ENCODE measurements around the gene LPCAT3. TPM values are rescaled to one million over a fixed set of nuclear protein-coding genes. Genes with fewer than 3 reads are reported as not detected.

Gene LPCAT3
- total and polyA plus RNA-seq, 2 of the 13 experiments (the other 11 are each of a cell fraction or from before 2014, with no cell fraction given), result 44.5 to 64.3 TPM

DNA sequence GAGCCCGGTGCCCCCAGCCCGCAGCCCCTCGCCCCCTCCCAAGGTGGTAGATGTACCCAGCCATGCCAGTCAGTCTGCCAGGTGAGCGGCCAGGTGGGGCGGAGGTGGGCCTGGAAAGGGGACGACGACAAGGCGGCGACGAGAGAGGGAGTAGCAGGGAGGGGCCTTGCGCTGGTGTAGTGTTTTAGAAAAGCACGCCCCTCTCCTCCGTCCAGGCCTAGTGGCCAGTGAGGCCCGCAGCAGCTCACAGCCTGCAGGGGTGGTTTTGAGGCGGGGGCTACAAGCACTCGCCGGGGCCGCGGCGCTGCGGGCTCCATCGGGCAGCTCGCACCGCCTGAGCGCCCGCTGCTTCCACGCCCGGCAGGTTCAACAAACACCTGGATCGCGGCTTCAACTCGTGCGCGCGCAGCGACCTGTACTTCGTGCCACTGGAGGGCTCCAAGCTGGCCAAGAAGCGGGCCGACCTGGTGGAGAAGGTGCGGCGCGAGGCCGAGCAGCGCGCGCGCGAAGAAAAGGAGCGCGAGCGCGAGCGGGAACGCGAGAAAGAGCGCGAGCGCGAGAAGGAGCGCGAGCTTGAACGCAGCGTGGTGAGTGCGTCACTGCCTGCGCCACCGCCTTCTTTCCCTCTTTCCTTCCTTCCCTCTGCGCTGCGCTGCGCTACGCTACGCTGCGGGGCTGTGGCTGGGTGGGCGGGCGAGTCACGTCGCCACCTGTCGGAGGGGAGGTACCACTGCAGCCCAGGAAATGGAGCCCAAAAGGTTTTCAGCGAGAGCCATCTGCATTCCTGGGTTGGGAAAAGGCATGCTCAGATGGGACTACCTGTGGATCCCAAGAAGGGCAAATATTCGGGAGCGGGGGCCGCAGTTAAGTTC lies 80.6 kb downstream of the LPCAT3 start (continued):
- TF ChIP-seq, protein P1, sequence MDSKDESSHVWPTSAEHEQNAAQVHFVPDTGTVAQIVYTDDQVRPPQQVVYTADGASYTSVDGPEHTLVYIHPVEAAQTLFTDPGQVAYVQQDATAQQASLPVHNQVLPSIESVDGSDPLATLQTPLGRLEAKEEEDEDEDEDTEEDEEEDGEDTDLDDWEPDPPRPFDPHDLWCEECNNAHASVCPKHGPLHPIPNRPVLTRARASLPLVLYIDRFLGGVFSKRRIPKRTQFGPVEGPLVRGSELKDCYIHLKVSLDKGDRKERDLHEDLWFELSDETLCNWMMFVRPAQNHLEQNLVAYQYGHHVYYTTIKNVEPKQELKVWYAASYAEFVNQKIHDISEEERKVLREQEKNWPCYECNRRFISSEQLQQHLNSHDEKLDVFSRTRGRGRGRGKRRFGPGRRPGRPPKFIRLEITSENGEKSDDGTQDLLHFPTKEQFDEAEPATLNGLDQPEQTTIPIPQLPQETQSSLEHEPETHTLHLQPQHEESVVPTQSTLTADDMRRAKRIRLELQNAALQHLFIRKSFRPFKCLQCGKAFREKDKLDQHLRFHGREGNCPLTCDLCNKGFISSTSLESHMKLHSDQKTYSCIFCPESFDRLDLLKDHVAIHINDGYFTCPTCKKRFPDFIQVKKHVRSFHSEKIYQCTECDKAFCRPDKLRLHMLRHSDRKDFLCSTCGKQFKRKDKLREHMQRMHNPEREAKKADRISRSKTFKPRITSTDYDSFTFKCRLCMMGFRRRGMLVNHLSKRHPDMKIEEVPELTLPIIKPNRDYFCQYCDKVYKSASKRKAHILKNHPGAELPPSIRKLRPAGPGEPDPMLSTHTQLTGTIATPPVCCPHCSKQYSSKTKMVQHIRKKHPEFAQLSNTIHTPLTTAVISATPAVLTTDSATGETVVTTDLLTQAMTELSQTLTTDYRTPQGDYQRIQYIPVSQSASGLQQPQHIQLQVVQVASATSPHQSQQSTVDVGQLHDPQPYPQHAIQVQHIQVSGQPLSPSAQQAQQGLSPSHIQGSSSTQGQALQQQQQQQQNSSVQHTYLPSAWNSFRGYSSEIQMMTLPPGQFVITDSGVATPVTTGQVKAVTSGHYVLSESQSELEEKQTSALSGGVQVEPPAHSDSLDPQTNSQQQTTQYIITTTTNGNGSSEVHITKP (CRISPR knock-in tag; IDR thresholded peaks at IDR 0.05; ENCODE audit: low read depth), result 0 out of 2 replicates have a peak, but pooled peaks have one; percentile 51
- TF ChIP-seq FOXA3 (CRISPR knock-in tag; IDR thresholded peaks at IDR 0.05), result peak; percentile 76
- TF ChIP-seq ZBTB7B (CRISPR knock-in tag; IDR thresholded peaks at IDR 0.05), result peak; percentile 82; the same call in 1 of the 2 replicates
- TF ChIP-seq ZFP36 (IDR thresholded peaks at IDR 0.05; ENCODE audit: borderline replicate concordance, low read depth, low read length, partially characterized antibody), result no peak
- peak; percentile 63; the same call in 1 of the 2 replicates for TF ChIP-seq POLR2AphosphoS5 (IDR thresholded peaks at IDR 0.05; ENCODE audit: low read depth, low read length)
- TF ChIP-seq NR1H2 (CRISPR knock-in tag; IDR thresholded peaks at IDR 0.05; ENCODE audit: borderline replicate concordance, low read depth), result peak; percentile 82
- TF ChIP-seq RBM22 (optimal IDR thresholded peaks at IDR 0.05; ENCODE audit: low read length), result peak; percentile 94
- TF ChIP-seq, protein P2, sequence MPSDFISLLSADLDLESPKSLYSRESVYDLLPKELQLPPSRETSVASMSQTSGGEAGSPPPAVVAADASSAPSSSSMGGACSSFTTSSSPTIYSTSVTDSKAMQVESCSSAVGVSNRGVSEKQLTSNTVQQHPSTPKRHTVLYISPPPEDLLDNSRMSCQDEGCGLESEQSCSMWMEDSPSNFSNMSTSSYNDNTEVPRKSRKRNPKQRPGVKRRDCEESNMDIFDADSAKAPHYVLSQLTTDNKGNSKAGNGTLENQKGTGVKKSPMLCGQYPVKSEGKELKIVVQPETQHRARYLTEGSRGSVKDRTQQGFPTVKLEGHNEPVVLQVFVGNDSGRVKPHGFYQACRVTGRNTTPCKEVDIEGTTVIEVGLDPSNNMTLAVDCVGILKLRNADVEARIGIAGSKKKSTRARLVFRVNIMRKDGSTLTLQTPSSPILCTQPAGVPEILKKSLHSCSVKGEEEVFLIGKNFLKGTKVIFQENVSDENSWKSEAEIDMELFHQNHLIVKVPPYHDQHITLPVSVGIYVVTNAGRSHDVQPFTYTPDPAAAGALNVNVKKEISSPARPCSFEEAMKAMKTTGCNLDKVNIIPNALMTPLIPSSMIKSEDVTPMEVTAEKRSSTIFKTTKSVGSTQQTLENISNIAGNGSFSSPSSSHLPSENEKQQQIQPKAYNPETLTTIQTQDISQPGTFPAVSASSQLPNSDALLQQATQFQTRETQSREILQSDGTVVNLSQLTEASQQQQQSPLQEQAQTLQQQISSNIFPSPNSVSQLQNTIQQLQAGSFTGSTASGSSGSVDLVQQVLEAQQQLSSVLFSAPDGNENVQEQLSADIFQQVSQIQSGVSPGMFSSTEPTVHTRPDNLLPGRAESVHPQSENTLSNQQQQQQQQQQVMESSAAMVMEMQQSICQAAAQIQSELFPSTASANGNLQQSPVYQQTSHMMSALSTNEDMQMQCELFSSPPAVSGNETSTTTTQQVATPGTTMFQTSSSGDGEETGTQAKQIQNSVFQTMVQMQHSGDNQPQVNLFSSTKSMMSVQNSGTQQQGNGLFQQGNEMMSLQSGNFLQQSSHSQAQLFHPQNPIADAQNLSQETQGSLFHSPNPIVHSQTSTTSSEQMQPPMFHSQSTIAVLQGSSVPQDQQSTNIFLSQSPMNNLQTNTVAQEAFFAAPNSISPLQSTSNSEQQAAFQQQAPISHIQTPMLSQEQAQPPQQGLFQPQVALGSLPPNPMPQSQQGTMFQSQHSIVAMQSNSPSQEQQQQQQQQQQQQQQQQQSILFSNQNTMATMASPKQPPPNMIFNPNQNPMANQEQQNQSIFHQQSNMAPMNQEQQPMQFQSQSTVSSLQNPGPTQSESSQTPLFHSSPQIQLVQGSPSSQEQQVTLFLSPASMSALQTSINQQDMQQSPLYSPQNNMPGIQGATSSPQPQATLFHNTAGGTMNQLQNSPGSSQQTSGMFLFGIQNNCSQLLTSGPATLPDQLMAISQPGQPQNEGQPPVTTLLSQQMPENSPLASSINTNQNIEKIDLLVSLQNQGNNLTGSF (CRISPR knock-in tag; IDR thresholded peaks at IDR 0.05), result no peak
- TF ChIP-seq ZNF737 (CRISPR knock-in tag; IDR thresholded peaks at IDR 0.05; ENCODE audit: borderline replicate concordance), result no peak
- TF ChIP-seq, protein P3, sequence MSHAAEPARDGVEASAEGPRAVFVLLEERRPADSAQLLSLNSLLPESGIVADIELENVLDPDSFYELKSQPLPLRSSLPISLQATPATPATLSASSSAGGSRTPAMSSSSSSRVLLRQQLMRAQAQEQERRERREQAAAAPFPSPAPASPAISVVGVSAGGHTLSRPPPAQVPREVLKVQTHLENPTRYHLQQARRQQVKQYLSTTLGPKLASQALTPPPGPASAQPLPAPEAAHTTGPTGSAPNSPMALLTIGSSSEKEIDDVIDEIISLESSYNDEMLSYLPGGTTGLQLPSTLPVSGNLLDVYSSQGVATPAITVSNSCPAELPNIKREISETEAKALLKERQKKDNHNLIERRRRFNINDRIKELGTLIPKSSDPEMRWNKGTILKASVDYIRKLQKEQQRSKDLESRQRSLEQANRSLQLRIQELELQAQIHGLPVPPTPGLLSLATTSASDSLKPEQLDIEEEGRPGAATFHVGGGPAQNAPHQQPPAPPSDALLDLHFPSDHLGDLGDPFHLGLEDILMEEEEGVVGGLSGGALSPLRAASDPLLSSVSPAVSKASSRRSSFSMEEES (CRISPR knock-in tag; IDR thresholded peaks at IDR 0.05), result peak; percentile 73; the same call in 1 of the 2 replicates
- TF ChIP-seq MEIS2 (CRISPR knock-in tag; IDR thresholded peaks at IDR 0.05), result peak; percentile 51; the same call in 1 of the 2 replicates
- TF ChIP-seq NR2F2 (IDR thresholded peaks at IDR 0.05; ENCODE audit: borderline replicate concordance, low read depth), result peak; percentile 46; the same call in 1 of the 2 replicates
- no peak for TF ChIP-seq NONO (IDR thresholded peaks at IDR 0.05)
- peak; percentile 94 for TF ChIP-seq NONO (CRISPR knock-in tag; conservative IDR thresholded peaks at IDR 0.05)
- no peak for TF ChIP-seq ZNF713 (CRISPR knock-in tag; IDR thresholded peaks at IDR 0.05)
- TF ChIP-seq, protein P4, sequence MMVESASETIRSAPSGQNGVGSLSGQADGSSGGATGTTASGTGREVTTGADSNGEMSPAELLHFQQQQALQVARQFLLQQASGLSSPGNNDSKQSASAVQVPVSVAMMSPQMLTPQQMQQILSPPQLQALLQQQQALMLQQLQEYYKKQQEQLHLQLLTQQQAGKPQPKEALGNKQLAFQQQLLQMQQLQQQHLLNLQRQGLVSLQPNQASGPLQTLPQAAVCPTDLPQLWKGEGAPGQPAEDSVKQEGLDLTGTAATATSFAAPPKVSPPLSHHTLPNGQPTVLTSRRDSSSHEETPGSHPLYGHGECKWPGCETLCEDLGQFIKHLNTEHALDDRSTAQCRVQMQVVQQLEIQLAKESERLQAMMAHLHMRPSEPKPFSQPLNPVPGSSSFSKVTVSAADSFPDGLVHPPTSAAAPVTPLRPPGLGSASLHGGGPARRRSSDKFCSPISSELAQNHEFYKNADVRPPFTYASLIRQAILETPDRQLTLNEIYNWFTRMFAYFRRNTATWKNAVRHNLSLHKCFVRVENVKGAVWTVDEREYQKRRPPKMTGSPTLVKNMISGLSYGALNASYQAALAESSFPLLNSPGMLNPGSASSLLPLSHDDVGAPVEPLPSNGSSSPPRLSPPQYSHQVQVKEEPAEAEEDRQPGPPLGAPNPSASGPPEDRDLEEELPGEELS (CRISPR knock-in tag; IDR thresholded peaks at IDR 0.05), result peak; percentile 51; the same call in 1 of the 2 replicates

Data from HepG2 (cell line).